HCT116 (cell line): Measurements from ENCODE around the gene CLEC16A. TPM values are rescaled to one million over a fixed set of nuclear protein-coding genes. Genes with fewer than 3 reads are reported as not detected.

Experiments used
- ATAC-seq: fragments of 200-7000 bp; cut with Tn5 transposase; 2 replicates; pipeline ENCODE4 v1.9.1; 2020; ENCODE audit warnings: mild to moderate bottlenecking, moderate library complexity
- BruUV-seq: library from RNA; stranded (reverse); fragments of 400-500 nt; replicated peaks from 2 replicates; lab custom pipeline; 2021; lab: Mats Ljungman, UMichigan
- CTCF ChIA-PET: fragments of 300-600 bp; sonication (Branson Sonifier 250); formaldehyde crosslinking; loops from one replicate; lab custom pipeline; 2021; ENCODE audit warnings: antibody characterized with exemption; lab: Charles Lee
- POLR2A ChIA-PET: fragments of 300-600, 350-600 bp; sonication (Branson Sonifier 250); formaldehyde crosslinking; loops from one replicate; lab custom pipeline; 2021; ENCODE audit warnings: antibody characterized with exemption; lab: Charles Lee
- RAD21 ChIA-PET, 2 experiments: fragments of 300-600 bp; sonication (Branson Sonifier 250); formaldehyde crosslinking; loops; one replicate each; lab custom pipeline; 2023; ENCODE audit warnings: low total read pairs in 2 of 2; ENCODE audit not compliant: uncharacterized antibody in 2 of 2, unreplicated experiment in 2 of 2, low non-redundant PET in 1 of 2; lab: Charles Lee
- DNase-seq: peaks from one replicate; pipeline ENCODE4 v3.0.0-alpha.2; 2010; ENCODE audit warnings: low read depth, low spot score
- H2AFZ ChIP-seq: fragments of 200-600 bp; shearing (Covaris generic), sonication (generic); 2 replicates; pipeline ENCODE4 v1.6.1; 2017; ENCODE audit warnings: low read depth, mixed run types, mixed read lengths, antibody characterized with exemption, low read length; ENCODE audit not compliant: poor library complexity, severe bottlenecking
- H3K27ac ChIP-seq: 2 replicates; pipeline ENCODE4 v1.5.1; 2012; ENCODE audit warnings: low read depth, low read length
- H3K27me3 ChIP-seq: fragments of 200-600 bp; sonication (generic); 2 replicates; pipeline ENCODE4 v1.6.1; 2016; ENCODE audit warnings: mixed run types, low read length, mixed read lengths; ENCODE audit not compliant: insufficient read depth
- H3K36me3 ChIP-seq, 2 experiments: fragments of 200-500 bp in 1 of 2; fragments of 200-600 bp in 1 of 2; sonication (Bioruptor generic) in 1 of 2; sonication (generic) in 1 of 2; 2 replicates each; pipeline versions ENCODE4 v1.5.1 to v1.6.1; 2014 to 2016; ENCODE audit warnings: low read length in 2 of 2, inconsistent platforms in 1 of 2, mixed read lengths in 1 of 2, mixed run types in 1 of 2; ENCODE audit not compliant: insufficient read depth in 2 of 2, control insufficient read depth in 1 of 2
- H3K4me1 ChIP-seq, 2 experiments: fragments of 200-600 bp in 1 of 2; sonication (generic) in 1 of 2; 2 replicates each; pipeline versions ENCODE4 v1.5.1 to v1.6.1; 2012 to 2017; ENCODE audit warnings: low read length in 2 of 2, inconsistent platforms in 1 of 2, mild to moderate bottlenecking in 1 of 2, mixed read lengths in 1 of 2, mixed run types in 1 of 2, moderate library complexity in 1 of 2; ENCODE audit not compliant: insufficient read depth in 2 of 2, control insufficient read depth in 1 of 2
- H3K4me2 ChIP-seq: fragments of 200-600 bp; sonication (generic); 2 replicates; pipeline ENCODE4 v1.6.1; 2017; ENCODE audit warnings: mixed run types, low read length, mixed read lengths
- H3K4me3 ChIP-seq, 2 experiments: fragments of 200-600 bp in 1 of 2; sonication (generic) in 1 of 2; replicated peaks in 1 of 2; 2 replicates each; pipeline ENCODE4 v1.5.1; 2011 to 2016; ENCODE audit warnings: low read length in 2 of 2, control low read depth in 1 of 2, low read depth in 1 of 2, mild to moderate bottlenecking in 1 of 2, mixed read lengths in 1 of 2, mixed run types in 1 of 2
- H3K79me2 ChIP-seq: fragments of 200-600 bp; sonication (generic); 2 replicates; pipeline ENCODE4 v1.6.1; 2017; ENCODE audit warnings: mild to moderate bottlenecking, mixed run types, low read length, moderate library complexity, mixed read lengths; ENCODE audit not compliant: insufficient read depth
- H3K9ac ChIP-seq: fragments of 200-600 bp; sonication (generic); 2 replicates; pipeline ENCODE4 v1.6.1; 2016; ENCODE audit warnings: low read length, mixed read lengths
- H3K9me2 ChIP-seq: fragments of 200-600 bp; sonication (generic), shearing (Covaris generic); 2 replicates; pipeline ENCODE4 v1.6.1; 2017; ENCODE audit warnings: mixed run types, mild to moderate bottlenecking, moderate library complexity; ENCODE audit not compliant: insufficient read depth
- H3K9me3 ChIP-seq, 2 experiments: fragments of 200-500 bp in 1 of 2; fragments of 200-600 bp in 1 of 2; sonication (Bioruptor generic) in 1 of 2; sonication (generic) in 1 of 2; 2 replicates each; pipeline ENCODE4 v1.6.1; 2014 to 2017; ENCODE audit warnings: low read length in 2 of 2, mixed read lengths in 2 of 2, inconsistent platforms in 1 of 2, low read depth in 1 of 2, mild to moderate bottlenecking in 1 of 2, mixed run types in 1 of 2, moderate library complexity in 1 of 2; ENCODE audit not compliant: control insufficient read depth in 1 of 2, insufficient read depth in 1 of 2
- H4K20me1 ChIP-seq: fragments of 200-600 bp; sonication (generic), shearing (Covaris generic); 2 replicates; pipeline ENCODE4 v1.6.1; 2017; ENCODE audit warnings: mixed run types, mild to moderate bottlenecking, moderate library complexity; ENCODE audit not compliant: insufficient read depth
- CBX3 ChIP-seq: IDR thresholded peaks from 2 replicates; pipeline ENCODE4 v1.6.1; 2012; ENCODE audit warnings: low read depth
- CTCF ChIP-seq, 3 experiments: fragments of 200-600 bp in 1 of 3; sonication (generic) in 1 of 3; IDR thresholded peaks in 2 of 3; conservative IDR thresholded peaks in 1 of 3; 2 replicates each; pipeline ENCODE4 v1.5.1; 2012 to 2017; ENCODE audit warnings: low read depth in 2 of 3, low read length in 2 of 3, antibody characterized with exemption in 1 of 3, borderline replicate concordance in 1 of 3, control low read depth in 1 of 3, mild to moderate bottlenecking in 1 of 3, mixed read lengths in 1 of 3, mixed run types in 1 of 3, moderate library complexity in 1 of 3; ENCODE audit not compliant: insufficient read depth in 1 of 3
- EZH2phosphoT487 ChIP-seq: fragments of 200-600 bp; IDR thresholded peaks from 2 replicates; pipeline ENCODE4 v1.6.1; 2018; ENCODE audit warnings: antibody characterized with exemption, borderline replicate concordance
- MAX ChIP-seq: IDR thresholded peaks from 2 replicates; pipeline ENCODE4 v1.6.1; 2012
- POLR2AphosphoS5 ChIP-seq: IDR thresholded peaks from 2 replicates; pipeline ENCODE4 v1.6.1; 2011; ENCODE audit warnings: mild to moderate bottlenecking, low read depth, low read length, moderate library complexity
- REST ChIP-seq: IDR thresholded peaks from 2 replicates; pipeline ENCODE4 v1.6.1; 2012; ENCODE audit warnings: low read depth
- SIN3A ChIP-seq: IDR thresholded peaks from 2 replicates; pipeline ENCODE4 v1.6.1; 2012; ENCODE audit warnings: low read depth
- SP1 ChIP-seq: IDR thresholded peaks from 2 replicates; pipeline ENCODE4 v1.6.1; 2012; ENCODE audit warnings: low read depth
- SRF ChIP-seq: IDR thresholded peaks from 2 replicates; pipeline ENCODE4 v1.6.1; 2012; ENCODE audit warnings: low read depth
- ZBTB33 ChIP-seq: IDR thresholded peaks from 2 replicates; pipeline ENCODE4 v1.6.1; 2011; ENCODE audit warnings: mild to moderate bottlenecking, low read length, moderate library complexity; ENCODE audit not compliant: insufficient replicate concordance; ENCODE audit errors: extremely low read depth
- ZNF274 ChIP-seq: fragments of 200-500 bp; sonication (Bioruptor generic); IDR thresholded peaks from 2 replicates; pipeline ENCODE4 v1.6.1; 2014; ENCODE audit warnings: mild to moderate bottlenecking, low read depth, low read length, inconsistent platforms
- intact Hi-C: fragments of 100-400 bp; cut with micrococcal nuclease; formaldehyde crosslinking; loops from 2 replicates; pipeline ENCODE4 v1.10.0; 2022
- total RNA-seq: library from RNA; stranded (reverse); gene quantifications from one replicate; pipeline ENCODE4 v1.2.1, GENCODE V29; 2021; ENCODE audit not compliant: unreplicated experiment

Gene CLEC16A
- total RNA-seq, 1 experiment from 2014 or later, result 18.0 TPM

GRCh38 chr16:11010575-11011221, 66.3 kb downstream of the CLEC16A start:
- no peak overlapping the region for H3K4me2 ChIP-seq
- POLR2A ChIA-PET, result no interaction called here
- DNase-seq (no peak), ATAC-seq (no peak)
- no peaks in the 10 kb centered on the region for H4K20me1 ChIP-seq
- H3K9ac ChIP-seq, result no peak overlapping the region
- BruUV-seq, result no TSS peak
- intact Hi-C loops, result no loop called here
- no peak overlapping the region for H3K27ac ChIP-seq
- RAD21 ChIA-PET, result no interaction called here
- CTCF ChIA-PET, result no interaction called here
- H3K9me3 ChIP-seq, result no peaks in the 10 kb centered on the region
- no peaks in the 10 kb centered on the region for H3K79me2 ChIP-seq
- TF ChIP-seq CTCF (IDR thresholded peaks at IDR 0.05 in 2 of 3, conservative IDR thresholded peaks at IDR 0.05 in 1 of 3; ENCODE audit: borderline replicate concordance in 1 of 3, insufficient read depth in 1 of 3, low read depth in 2 of 3, low read length in 2 of 3), result no peak
- no peaks in the 10 kb centered on the region for H3K27me3 ChIP-seq
- H3K9me2 ChIP-seq, result no peaks in the 10 kb centered on the region
- no peak overlapping the region for H2AFZ ChIP-seq
- peaks cover 2 to 3% of the 10 kb centered on the region in 2 experiments; a peak in 3 of 4 replicates for H3K4me1 ChIP-seq
- H3K4me3 ChIP-seq, result no peak overlapping the region
- H3K36me3 ChIP-seq, result no peaks in the 10 kb centered on the region

- Histone ChIP-seq H3K27me3 (no peaks in the 10 kb centered on the region), H3K9ac (no peak overlapping the region), H3K9me2 (no peaks in the 10 kb centered on the region), H3K4me3 (no peak overlapping the region), H3K27ac (no peak overlapping the region), H2AFZ (no peak overlapping the region), H3K9me3 (no peaks in the 10 kb centered on the region), H3K4me1 (peaks cover 7 to 10% of the 10 kb centered on the region in 2 experiments), H3K79me2 (no peaks in the 10 kb centered on the region), H4K20me1 (no peaks in the 10 kb centered on the region), H3K36me3 (no peaks in the 10 kb centered on the region), H3K4me2 (no peak overlapping the region)
- no TSS peak for BruUV-seq
- CTCF ChIA-PET, result no interaction called here
- ATAC-seq (no peak), DNase-seq (no peak)
- POLR2A ChIA-PET, result interaction anchor here (0.8 kb wide), 1 partner anchor 244 kb away, joined by 3 read pairs; no protein-coding TSS in a partner anchor
- intact Hi-C loops, result no loop called here
- RAD21 ChIA-PET, result no interaction called here
- TF ChIP-seq POLR2AphosphoS5, result no peak
- TF ChIP-seq REST, result no peak
- no peak for TF ChIP-seq MAX
- no peak for TF ChIP-seq SP1
- no peak for TF ChIP-seq ZBTB33
- TF ChIP-seq SRF, result no peak
- TF ChIP-seq EZH2phosphoT487, result no peak
- no peak for TF ChIP-seq SIN3A
- TF ChIP-seq CBX3, result no peak
- no peak for TF ChIP-seq ZNF274
Measured at GRCh38 chr16:11011326-11011725, 67.0 kb downstream of the CLEC16A start.
